GM21447 (cell line): ENCODE results near the gene ADCY5.
"Not testable (repeated sequence)": the region's sequence is repeated elsewhere in the genome, so short reads cannot be mapped to it uniquely, and the experiment has no call there.

ENCODE experiments used
- ATAC-seq: cut with Tn5 transposase; IDR thresholded peaks from one replicate; pipeline ENCODE4 v1.9.1; 2021; ENCODE audit not compliant: unreplicated experiment

ADCY5 gene

DNA sequence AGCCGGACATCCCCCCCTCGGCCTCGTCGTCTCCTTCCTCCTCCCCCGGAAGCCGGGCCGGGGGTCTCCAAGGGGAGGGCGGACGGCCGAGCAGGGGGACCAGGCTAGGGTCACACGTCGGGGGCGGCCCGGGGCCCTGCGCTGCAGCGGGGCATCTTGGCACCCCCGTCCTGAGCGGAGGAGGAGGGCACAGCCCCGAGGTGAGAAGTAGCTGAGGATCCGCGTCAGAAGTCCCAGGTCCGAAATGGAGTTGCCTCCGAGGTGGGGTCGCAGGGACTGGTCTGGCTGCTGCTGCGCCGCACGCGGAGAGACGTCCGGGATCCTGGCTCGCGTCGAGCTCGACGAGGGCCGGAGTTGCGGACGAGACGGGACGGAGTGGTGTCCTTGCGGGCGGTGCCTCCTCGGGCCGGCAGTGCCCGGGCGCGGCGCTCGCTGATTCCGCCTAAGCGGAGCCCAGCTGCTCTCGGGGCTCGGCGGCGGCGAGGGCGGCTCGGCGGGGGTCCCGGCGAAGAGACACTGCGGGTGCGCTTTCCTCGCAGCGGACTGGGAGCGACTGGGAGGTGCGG is at the start of gene ADCY5:
TSS of gene ADCY5 (minus strand) at position 555 of the 566 bp plus-strand sequence. CDS start at position 10, 545 bp downstream.
- ATAC-seq: no peak

DNA sequence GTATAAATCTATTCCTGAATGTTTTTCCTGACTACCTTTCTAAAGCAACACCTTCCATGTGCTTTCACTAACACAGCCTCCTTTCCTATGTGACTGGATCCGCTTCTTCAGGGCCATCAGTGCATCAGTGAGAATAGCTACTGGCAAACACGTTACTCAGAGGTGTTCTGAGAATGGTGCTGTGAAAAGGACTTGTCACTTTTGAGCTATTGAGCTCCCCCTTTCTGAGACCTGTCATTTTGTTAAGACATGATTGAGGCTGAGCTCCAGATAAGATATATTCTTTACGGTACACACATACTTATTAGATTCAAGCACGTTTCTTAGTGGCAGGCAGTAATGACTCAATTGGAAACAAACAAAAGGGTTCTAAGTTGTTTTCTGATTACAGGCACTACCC is 45.0 kb upstream of the ADCY5 start:
- no peak for ATAC-seq

DNA sequence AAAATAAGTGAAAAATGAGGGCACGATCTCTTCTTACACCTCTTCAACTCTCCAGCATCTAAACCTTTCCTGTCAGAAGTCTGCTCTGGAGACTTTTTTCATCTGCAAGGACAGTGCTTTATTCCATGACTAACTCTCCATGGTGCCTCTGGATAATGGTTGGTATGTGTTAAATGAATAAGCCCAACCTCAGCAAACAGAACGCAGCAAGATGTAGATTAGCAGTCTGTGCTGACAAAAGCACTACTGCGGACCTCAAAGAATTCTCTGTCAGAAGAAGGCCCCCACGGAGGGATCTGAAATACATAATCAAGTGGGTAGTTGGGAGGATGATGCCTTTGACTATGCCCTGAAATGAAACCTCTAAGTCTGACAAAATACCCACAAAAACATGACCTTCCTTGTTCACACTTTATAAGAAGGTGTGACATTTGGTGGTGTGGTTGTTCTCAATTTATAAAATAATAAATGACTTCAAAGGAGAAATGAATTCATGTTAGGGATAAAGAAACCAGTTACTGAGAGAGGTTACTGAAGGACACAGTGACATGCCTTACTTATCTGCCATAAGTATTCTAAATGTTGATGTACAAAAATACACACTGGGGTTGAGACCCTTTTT is 43.2 kb upstream of the ADCY5 start:
- ATAC-seq: no peak

DNA sequence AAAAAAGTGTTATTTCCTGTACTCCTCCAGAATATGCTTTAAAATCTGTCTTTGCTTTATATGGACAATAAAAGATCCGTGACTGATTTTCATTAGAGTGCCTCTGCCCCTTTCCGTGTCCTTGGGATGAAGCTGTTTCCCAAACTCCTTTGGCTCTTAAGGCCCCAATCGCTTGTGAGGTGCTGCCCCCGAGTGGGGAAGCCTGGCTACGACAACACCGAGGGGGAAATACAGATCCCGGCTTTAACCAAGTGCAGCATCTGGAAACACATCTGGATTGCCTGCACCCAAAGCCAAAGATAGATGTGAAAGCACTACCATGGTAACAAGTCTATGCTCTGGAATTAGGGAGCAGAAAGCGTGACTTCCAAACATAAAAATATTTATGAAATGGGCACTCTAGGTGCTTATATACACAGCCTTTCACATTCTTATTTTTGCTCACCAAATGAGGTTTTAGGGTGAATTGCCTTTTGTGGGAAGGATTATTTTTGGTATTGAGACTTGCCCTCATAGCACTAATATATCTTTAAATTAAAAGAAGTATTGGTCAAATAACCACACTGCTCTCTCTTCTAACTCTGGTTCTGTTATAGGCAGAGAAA is 40.6 kb upstream of the ADCY5 start:
- ATAC-seq: no peak

DNA sequence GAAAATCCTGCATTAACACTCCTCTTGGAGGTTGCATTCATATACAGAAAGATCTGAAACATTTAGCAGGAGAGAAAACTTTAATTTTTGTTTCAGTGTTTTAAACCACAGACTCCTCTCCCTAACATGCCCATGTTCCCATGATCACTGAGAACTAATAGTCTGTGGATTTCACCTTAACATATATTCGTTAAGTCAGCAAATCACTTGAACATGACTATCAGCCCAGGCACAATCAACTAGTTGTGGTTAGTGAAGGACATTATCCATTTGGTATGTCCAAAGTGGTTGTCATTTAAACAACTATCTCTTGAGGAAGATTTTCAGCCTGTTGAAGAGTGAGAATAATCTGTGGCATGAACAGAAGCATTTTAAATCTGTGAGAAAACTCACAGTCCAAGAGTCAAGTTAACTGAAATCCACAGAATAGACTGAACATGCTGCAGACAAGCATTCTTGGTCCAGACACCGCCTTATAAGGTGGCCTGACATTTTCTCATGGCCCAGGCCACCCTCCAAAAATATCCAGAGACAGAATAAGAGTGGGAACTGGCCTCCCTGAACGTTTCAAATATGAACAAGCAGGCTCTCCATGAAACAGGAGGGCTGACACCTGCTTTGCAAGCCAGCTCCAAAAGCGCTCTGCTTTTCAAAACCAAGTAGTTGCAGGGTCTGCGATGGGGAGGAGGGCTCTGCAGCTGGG is 39.9 kb upstream of the ADCY5 start:
- ATAC-seq: no peak

DNA sequence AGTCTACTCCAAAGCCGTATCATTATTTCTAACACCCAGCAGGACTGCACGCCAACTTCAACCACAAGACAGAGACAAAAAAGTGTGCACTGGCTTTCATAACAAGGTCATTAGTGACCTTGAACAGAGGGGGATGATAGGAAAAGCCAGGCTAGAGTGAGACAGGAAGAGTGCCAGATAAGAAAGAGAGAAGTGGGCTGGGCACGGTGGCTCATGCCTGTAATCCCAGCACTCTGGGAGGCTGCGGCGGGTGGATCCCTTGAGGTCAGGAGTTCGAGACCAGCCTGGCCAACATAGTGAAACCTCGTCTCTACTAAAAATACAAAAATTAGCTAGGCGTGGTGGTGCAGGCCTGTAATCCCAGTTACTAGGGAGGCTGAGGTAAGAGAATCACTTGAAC is 38.2 kb upstream of the ADCY5 start:
- ATAC-seq: not testable (repeated sequence)

DNA sequence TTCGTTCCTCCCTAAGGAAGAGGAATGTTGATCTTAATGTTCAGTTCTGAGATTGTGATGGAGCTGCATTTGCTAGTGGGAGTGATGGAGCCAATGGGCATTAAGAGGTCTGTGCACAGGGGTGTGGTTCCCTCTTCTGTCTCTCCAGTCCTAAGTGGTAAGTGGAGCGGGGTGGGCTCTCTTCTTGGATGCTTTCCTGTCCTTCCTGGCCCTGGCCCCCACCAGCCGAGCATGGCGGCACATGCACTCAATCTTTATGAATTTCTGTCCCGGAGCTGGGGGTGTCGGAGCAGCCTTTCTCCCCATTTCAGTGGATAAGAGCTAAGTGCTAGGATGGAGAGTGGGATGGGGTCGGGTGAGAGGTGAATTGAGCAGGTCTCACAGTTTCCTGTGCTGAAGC is 37.6 kb upstream of the ADCY5 start:
- no peak for ATAC-seq

DNA sequence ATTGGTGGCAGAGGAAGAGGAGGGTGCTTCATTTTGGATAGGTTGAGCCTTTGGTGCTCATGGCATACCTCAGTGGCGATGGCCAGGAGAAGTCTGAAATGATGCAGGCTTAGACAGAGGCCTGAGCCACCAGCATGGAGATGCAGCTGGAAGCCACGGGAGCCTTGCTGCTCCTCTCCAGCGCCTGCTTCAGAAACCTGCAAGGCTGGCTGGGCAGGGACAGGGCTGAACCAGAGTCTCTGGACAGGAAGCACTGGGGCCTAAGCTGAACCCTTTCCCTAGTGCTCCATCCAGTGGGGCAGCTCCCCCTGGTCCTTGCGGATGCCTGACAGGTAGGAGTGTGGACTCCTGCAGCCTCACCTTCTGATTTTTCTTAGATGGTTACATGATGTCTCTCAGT is 36.7 kb upstream of the ADCY5 start:
- no peak for ATAC-seq

DNA sequence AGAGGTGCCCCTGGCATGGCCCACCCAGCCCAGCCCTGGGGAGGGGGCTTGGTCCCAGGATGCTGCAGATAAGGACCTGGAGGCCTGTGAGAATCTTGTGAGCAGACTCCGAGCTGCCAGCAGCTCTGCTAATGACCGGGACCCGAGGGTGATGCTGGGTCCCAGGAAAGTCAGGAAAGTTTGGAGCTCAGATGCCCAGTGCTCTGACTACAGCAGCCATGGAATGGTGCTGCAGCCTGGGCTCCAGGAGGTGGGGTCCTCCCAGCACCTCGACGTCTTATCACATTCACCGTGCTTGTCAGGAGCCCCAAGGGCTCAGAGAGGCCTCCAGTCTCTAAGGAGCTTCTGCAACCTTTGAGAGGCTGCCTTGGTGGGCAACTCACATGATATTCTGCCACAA is 34.3 kb upstream of the ADCY5 start:
- ATAC-seq: no peak

DNA sequence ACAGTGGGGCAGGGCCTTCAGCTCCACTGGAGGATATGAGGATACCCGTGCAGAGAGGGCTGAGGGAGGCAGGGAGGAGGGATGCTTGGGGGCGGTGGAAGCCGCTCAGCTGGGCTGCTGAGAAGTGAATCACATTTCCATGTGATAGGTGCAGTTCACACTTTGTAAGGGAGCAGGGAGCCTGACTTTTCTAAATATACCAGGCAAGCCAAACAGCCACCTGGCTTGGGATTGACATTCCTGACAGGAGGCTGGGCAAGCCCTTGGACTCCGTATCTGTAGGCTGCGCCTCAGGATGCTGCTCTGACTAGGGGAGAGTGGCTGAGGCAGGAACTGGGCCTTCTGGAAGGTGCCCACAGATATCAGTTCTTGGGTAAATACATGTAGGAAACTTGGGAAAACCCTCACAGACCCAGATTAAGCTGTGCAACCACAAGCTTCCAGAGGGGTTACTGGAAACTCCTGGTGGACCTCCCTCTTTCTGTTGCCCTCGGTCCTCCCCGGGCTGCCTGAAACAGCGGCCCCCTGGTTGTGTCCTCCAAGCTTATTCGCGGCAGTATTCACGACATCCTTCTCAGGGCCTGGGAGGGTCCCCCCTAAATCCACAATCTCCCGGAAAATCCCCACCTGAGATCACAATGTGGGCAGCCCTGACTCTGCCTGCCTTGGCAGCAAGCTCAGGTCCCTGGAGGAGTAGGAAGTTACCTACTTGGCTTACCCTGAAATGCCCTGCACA is 33.0 kb upstream of the ADCY5 start:
- no peak for ATAC-seq

DNA sequence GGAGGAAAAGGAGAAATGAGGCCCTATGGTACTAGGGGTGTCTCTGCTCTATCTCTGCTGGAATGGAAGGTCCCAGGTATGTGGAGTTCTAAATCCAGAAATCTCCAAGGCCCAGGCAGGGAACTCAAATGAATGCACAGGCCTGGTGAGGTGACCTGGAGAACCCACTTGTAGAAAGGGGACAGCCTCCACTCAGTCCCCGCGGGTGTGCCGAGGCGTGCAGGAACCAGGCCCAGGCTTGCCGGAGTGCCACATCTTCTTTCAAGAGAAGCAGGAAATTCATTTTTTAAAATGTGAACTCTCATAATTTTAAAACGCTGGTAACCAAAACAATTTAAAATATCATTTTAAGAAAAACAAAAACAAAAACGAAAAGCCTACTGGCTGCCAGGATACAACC is 32.2 kb upstream of the ADCY5 start:
- ATAC-seq: no peak

DNA sequence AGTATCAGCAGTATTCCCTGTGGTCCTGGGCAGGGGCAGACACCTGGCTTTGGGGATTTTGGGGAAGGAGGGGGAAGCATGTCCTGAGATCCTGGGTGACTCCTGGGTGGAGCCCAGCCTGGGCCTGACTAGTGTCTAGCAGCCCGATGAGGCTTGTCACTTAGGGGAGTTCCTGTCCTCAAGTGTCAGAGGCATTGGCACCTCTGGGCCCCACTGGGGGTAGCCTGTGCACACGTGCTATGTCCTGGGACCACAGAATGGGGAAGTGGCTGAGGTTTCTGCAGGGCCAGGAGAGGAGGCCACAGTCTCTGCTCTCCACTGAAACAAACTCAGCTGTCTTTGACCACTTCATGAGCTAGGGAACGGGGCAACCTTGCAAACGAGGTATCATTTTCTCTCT is 31.5 kb upstream of the ADCY5 start:
- no peak for ATAC-seq

DNA sequence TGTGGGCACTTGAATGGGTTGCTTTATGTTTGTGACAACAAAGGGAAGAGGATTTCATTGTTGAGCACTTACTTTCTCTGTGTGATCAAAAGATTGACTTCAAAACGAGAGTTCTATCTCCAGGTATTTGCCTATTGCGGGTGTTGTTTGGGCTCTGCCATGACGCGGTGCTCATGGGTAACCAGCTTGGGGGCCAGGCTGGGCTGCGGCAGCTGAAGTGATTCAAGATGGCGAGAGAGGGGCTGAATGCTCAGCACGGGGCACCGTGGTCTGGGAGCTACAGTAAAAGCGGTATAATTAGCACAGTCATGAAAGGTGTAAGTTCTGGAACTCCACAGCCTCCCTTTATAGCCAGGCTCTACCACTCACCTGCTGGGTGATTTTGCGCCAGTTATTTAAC is 31.0 kb upstream of the ADCY5 start:
- ATAC-seq: no peak

DNA sequence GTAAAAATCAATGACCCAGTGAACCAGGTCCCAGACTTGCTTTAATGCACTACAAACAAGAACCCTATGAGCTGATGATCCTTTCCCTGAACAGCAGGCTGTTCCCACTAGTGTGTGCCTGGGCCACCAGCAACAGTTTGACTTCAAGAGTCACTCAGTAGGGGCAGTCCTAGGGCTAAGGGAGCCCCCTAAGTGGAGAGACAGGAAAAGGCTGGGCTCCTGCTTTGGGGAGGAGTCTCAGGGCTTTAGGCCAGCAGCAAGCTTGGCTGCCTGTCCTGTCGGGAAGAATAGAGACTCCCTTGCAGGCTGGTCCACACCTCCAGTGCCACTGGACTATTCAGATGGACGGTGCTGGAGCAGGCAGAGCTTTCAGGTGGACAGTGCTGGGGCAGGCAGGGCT is 29.4 kb upstream of the ADCY5 start:
- ATAC-seq: no peak

DNA sequence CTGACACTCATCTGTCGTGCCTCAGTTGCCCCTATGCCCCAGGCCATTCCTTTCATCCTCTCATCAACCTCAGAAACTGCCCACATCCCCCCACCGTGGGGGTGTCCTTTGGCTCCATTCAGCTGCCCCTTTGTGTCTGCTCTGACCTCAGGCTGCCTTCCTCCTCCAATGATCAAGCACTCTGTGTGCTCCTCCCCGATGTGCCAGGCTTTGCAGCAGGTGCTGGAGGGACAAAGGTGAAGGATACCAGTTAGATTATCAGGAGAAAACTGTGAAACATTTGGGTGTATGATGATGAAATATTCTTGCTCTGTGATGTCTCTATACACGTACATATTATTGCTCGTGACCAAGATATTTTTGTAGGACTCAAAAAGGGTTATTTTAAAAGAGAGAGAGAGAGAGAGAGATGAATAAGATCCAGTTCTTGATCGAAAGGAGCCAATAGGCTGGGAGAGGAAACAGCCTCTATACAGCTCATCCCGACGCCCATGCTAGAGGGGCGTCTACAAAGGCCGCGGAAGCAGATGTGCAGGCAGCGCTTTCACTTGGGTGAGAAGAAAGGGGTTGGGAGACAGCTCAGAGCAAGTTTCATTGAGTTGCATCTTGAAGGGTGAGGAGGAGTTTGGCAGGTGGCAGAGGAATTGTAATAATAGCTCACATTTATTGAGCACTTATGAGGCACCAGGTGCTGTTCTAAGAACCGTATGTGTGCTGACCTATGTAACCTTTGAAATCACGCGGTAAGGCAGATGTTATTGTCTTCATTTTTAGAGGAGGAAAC is 28.3 kb upstream of the ADCY5 start:
- ATAC-seq: no peak

DNA sequence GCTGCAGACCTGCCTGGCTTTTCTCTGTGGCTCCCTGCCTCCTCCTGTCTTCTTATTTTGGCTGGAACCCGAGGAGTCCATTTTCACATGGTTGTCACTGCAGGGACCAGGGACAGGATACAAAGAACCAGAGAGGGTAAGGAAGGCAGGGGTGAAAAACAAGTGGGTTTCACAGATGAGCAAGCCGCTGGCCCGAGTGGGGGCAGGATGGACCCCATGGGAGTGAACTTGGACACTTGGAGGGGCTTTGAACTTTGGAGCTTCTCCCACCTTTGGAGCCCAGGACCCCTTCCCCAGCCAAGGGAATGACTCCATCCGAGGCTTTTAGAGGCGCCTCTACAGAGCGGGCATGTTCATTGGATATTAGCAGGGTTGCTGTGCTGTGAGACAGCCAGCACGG is 26.9 kb upstream of the ADCY5 start:
- no peak for ATAC-seq

DNA sequence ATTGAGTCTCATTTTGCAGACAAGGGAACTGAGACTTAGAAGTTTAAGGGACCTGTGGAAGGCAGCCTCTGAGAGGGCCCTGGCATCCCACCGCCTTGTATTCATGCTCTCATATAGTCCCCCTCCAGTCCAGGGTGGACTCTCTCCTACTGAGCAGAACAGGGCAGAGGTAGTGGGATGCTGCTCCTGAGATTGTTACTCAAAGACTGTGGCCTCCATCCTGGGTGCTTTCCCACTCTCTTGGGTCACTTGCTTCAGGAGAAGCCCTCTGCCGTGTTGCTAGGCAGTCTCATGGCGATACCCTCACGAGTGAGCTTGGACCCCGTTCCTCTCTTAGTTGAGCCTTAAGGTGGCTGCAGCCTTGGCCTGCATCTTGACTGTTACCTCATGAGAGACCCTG is 22.2 kb upstream of the ADCY5 start:
- no peak for ATAC-seq

DNA sequence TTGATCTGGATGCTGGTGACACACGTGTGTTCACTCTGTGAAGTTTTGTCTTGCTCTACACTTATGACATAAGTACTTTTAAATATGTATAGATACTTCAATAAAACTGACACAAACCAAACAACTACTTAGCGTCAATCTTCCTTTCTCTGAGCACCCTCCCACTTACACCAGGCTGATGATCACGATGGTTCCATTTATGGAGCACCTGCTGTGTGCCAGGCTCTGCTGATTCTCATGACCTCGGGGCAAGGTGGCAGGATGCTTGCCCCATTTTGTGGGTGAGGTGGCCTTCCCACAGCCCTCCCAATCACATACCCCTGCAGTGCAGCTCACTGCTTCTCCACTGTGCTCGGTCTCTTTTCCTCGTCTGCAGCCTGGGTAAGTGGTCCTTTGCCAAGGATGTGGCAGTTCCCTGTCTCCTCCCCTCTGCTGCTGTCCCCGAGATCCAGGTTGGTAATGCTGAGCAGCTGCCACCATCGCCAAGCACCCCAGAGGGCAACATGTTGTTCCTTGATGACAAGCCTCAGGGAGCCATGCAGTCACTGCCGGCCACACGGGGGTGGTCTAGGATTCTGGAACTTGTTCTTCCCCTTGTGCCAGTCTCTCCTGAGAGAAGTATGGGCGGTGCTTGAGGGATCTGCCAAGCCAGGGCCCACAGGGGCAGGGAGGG is 20.6 kb upstream of the ADCY5 start:
- ATAC-seq: no peak

DNA sequence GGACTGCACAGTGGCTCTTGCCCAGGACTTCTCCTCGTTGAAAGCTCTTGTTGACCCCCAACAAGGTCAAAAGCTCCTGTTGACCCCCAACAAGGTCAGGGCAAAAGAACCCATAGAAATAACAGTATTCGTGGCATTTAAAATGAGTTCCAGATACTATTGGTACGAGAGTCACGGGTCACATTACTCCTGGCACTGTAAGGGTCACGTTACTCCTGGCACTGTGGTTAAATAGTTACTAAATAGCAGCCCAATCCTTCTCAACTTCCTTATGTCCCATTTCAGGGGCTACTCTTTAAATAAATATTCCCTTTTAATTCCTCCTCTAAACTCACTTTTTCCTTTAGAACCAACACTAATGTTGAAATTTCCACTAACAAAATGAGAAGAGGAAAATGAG is 18.2 kb upstream of the ADCY5 start:
- ATAC-seq: no peak

DNA sequence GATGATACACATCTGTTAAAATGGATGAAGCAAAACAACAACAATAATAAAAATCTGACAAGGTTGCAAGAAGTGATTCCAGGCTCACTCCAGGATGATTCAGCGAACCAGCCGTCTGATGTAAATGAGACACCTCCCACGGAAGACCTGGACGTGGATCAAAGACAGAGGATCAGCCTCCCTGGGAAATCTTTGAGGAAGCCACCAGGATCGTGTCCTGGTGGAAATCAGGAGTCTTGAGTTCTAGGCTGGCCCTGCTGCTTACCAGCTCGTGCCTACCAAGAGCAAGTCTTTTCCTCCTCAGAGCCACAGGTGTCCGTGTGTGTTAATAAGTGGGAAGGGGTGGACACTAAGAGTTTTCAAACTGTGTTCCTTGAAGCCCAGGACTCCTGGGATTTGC is 15.3 kb upstream of the ADCY5 start:
- ATAC-seq: no peak
